GM12891 (cell line): ENCODE measurements around the gene SLK.

Experiments used
- POLR2A ChIP-seq: IDR thresholded peaks from 2 replicates; pipeline ENCODE4 v1.6.1; 2011; ENCODE audit warnings: low read depth, low read length, control low read depth
- POLR2AphosphoS5 ChIP-seq: IDR thresholded peaks from 2 replicates; pipeline ENCODE4 v1.6.1; 2011; ENCODE audit warnings: low read depth, low read length, control low read depth
- SPI1 ChIP-seq: IDR thresholded peaks from 2 replicates; pipeline ENCODE4 v1.6.1; 2011; ENCODE audit warnings: low read depth, low read length, control low read depth
- TAF1 ChIP-seq: IDR thresholded peaks from 2 replicates; pipeline ENCODE4 v1.6.1; 2011; ENCODE audit warnings: low read depth, low read length, control low read depth

DNA sequence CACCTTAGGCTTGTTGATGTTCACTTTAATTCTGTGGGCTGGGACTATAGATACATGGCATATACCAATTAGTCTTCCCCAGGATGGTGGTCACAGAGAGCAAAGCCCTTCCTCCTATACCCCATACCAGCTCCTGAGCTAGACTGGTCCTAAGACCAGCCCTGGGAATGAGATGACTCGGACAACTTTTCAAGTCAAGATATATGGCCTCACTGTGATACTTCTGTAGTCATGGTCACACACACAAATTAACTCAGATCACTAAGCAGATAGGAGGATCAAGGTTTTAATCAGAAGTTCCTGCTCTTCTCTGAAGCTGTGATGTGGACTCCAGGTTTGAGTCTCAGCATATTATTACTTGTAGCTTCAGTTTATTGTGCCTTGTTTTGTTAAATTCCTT lies 53.1 kb downstream of the SLK start:
- TF ChIP-seq TAF1: no peak
- TF ChIP-seq SPI1: no peak
- no peak for TF ChIP-seq POLR2A
- TF ChIP-seq POLR2AphosphoS5: no peak
